Measurements from ENCODE around the gene ASTN1. TPM values are rescaled to one million over a fixed set of nuclear protein-coding genes. Genes with fewer than 3 reads are reported as not detected.

ASTN1 gene
- total RNA-seq, 2 donors from 2014 or later = not detected

- H3K36me3 Mint-ChIP-seq (ENCODE audit: low read depth) = no peaks in the 10 kb centered on the region
- ATAC-seq = no peak
These were observed 298.3 kb downstream of the ASTN1 start for GRCh38 chr1:176866011-176866714.

DNA sequence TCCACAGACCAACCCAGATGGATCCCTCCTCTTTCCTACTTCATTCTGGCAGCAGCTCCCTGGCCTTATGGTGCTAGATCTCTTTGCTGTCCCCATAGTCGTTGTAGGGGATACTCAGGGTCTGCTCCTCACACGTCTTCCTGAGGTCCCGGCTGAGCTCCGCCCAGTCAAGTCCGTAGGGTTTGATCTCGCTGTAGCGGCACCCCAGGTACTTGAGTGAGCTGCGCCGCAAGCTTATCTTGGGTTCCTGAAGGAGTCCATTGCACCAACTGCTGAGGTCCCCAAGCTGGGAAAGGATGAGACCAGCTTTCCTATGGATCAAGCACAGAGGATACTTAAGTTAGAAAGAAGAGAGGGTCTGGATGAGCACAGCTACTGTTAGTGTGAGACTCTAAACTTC, 300.3 kb downstream of the ASTN1 start:
- ATAC-seq = no peak
- no peak for DNase-seq
- no peaks in the 10 kb centered on the region for H3K9me3 ChIP-seq (ENCODE audit: control insufficient read depth, low read length, poor library complexity, severe bottlenecking)
- Mint-ChIP-seq H3K27ac (no peak overlapping the region), H3K27me3 (no peaks in the 10 kb centered on the region), H3K36me3 (ENCODE audit: low read depth) (no peaks in the 10 kb centered on the region), H3K4me1 (no peaks in the 10 kb centered on the region), H3K4me3 (no peak overlapping the region)

More at GRCh38 chr1:176866011-176866714, 298.3 kb downstream of the ASTN1 start:
- no peaks in the 10 kb centered on the region for H3K9me3 ChIP-seq (ENCODE audit: control insufficient read depth, low read length, poor library complexity, severe bottlenecking)
- Mint-ChIP-seq H3K27ac (no peak overlapping the region), H3K4me1 (no peaks in the 10 kb centered on the region), H3K27me3 (peaks cover 4% of the 10 kb centered on the region), H3K4me3 (no peak overlapping the region)
- DNase-seq = no peak

GRCh38 chr1:176863613-176864012, 300.9 kb downstream of the ASTN1 start:
- ATAC-seq (no peak), DNase-seq (no peak)
- H3K27ac Mint-ChIP-seq = no peak overlapping the region
- no peak overlapping the region for H3K4me3 Mint-ChIP-seq
- H3K9me3 ChIP-seq (ENCODE audit: control insufficient read depth, low read length, poor library complexity, severe bottlenecking) = no peaks in the 10 kb centered on the region
- no peaks in the 10 kb centered on the region for H3K4me1 Mint-ChIP-seq
- H3K36me3 Mint-ChIP-seq (ENCODE audit: low read depth) = no peaks in the 10 kb centered on the region
- H3K27me3 Mint-ChIP-seq = no peaks in the 10 kb centered on the region

GRCh38 chr1:176858433-176858916, 306.0 kb downstream of the ASTN1 start:
- ATAC-seq (no peak), DNase-seq (no peak)
- no peaks in the 10 kb centered on the region for H3K36me3 Mint-ChIP-seq (ENCODE audit: low read depth)
- no peaks in the 10 kb centered on the region for H3K27me3 Mint-ChIP-seq
- no peaks in the 10 kb centered on the region for H3K9me3 ChIP-seq (ENCODE audit: control insufficient read depth, low read length, poor library complexity, severe bottlenecking)
- no peaks in the 10 kb centered on the region for H3K4me1 Mint-ChIP-seq
- H3K4me3 Mint-ChIP-seq = no peak overlapping the region
- H3K27ac Mint-ChIP-seq = no peak overlapping the region

DNA sequence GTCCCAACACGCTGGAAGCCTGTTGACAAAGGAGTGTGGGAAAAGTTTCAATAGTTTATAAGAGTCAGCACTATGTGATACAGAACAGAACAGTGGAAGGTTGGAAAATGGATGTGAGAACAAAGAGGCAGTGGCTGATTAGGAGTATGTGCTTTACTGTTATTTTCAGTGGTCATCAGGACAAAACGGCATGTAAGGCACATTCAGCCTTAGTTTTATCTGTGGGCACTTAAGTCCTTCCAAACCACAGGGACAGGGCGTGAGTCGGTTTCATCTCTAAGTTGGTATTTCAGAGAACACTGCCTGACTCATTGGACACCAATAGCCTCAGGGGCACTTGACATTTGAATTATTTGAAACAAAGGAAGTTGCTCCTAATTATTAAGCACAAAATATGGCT, 306.9 kb downstream of the ASTN1 start:
- no peaks in the 10 kb centered on the region for H3K9me3 ChIP-seq (ENCODE audit: control insufficient read depth, low read length, poor library complexity, severe bottlenecking)
- Mint-ChIP-seq H3K27ac (no peak overlapping the region), H3K27me3 (no peaks in the 10 kb centered on the region), H3K4me1 (no peaks in the 10 kb centered on the region), H3K36me3 (ENCODE audit: low read depth) (no peaks in the 10 kb centered on the region), H3K4me3 (no peak overlapping the region)
- no peak for ATAC-seq
- DNase-seq = no peak

DNA sequence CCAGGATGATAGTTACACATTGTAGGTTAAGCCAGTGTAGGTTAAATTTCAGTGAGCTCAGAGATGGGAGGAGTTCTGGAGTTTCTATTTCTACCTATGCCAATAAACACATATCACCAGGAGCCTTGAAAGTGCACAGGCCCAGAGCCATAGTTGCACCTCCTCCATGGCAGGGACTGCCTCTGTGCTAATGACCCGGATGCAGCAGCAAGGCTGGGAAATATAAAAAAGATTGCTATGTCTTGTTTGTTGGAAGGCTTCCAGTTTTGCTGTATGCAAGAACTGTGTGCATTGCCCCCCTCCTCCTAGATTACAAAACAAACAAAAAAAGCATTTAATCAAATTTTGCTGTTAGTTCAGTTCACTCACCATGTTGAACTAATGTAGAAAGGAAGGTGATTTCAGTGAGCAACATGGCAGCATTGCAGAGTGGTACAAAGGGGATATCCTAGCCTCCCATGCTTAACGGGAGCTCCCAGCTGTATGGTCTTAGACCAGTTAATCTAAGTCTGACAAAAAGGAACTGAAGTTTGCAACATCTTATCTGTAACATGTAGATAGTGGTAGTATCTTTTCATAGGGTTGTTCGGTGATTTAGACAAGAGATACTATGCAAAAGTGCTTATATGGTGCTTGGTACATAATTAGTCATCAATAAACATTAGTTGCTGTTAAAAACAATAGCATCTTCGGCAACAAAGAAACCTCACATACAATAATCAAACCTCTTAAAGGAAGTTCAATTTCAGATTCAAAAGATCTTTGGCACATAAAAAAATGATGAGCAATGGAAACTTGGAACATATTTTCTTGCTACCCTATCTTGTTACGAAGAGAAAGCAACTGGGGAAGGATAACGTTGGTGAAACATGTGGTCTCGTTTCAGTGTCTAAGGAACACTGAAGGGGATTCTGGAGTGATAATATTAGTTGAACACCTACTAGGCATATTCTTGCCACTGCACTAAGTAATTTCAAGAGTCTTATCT, 309.5 kb downstream of the ASTN1 start:
- no peaks in the 10 kb centered on the region for H3K36me3 Mint-ChIP-seq (ENCODE audit: low read depth)
- no peaks in the 10 kb centered on the region for H3K9me3 ChIP-seq (ENCODE audit: control insufficient read depth, low read length, poor library complexity, severe bottlenecking)
- H3K27me3 Mint-ChIP-seq = no peaks in the 10 kb centered on the region
- H3K4me3 Mint-ChIP-seq = no peak overlapping the region
- DNase-seq (no peak), ATAC-seq (no peak)
- no peak overlapping the region for H3K27ac Mint-ChIP-seq
- no peaks in the 10 kb centered on the region for H3K4me1 Mint-ChIP-seq

DNA sequence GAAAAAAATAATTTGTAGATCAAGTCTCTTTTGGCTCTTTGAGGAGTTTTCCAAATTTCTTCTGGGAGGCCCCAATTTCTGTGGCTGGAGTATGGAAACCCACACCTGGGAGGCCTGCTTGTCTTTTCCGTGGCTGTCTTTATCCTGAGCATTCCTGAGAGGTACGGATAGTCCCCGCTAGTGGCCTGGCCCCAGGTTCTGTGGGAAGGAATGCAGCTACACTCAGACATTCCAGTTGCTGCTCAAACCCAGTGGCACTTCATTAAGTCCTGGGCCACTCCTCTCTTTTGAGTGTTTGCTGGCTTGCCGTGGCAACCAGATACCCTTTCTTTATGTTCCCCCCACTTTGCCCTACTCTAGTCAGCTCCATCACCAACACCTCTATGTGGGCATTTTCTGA, 310.4 kb downstream of the ASTN1 start:
- no peaks in the 10 kb centered on the region for H3K4me1 Mint-ChIP-seq
- no peaks in the 10 kb centered on the region for H3K27me3 Mint-ChIP-seq
- no peaks in the 10 kb centered on the region for H3K36me3 Mint-ChIP-seq (ENCODE audit: low read depth)
- H3K27ac Mint-ChIP-seq = no peak overlapping the region
- ATAC-seq (no peak), DNase-seq (no peak)
- H3K4me3 Mint-ChIP-seq = no peak overlapping the region
- no peaks in the 10 kb centered on the region for H3K9me3 ChIP-seq (ENCODE audit: control insufficient read depth, low read length, poor library complexity, severe bottlenecking)

DNA sequence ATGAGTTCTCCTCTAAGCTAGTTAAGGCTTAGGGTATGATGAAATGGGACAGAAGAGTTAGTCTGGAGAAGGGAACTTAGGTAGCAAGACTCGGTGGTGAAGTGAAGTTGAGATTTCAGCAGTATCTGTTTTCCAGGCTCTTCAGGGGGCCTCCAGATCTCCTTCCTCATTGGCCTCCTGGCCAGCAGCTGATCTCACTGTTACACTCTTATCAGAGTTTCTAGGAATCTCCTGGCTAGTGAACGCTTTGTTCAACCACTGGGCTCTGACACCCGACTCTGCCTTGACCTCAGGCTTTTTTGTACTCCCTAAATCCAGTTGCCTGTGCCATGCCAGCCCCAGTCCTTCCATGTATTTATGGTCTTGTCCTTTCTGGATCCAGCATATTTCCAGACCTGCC, 311.0 kb downstream of the ASTN1 start:
- Mint-ChIP-seq H3K36me3 (ENCODE audit: low read depth) (no peaks in the 10 kb centered on the region), H3K27ac (no peak overlapping the region), H3K4me3 (no peak overlapping the region), H3K4me1 (no peaks in the 10 kb centered on the region), H3K27me3 (no peaks in the 10 kb centered on the region)
- ATAC-seq (no peak), DNase-seq (no peak)
- no peaks in the 10 kb centered on the region for H3K9me3 ChIP-seq (ENCODE audit: control insufficient read depth, low read length, poor library complexity, severe bottlenecking)

- Mint-ChIP-seq H3K27ac (no peak overlapping the region), H3K27me3 (no peaks in the 10 kb centered on the region), H3K36me3 (ENCODE audit: low read depth) (no peaks in the 10 kb centered on the region), H3K4me1 (no peaks in the 10 kb centered on the region), H3K4me3 (no peak overlapping the region)
- no peak for DNase-seq
- ATAC-seq = no peak
- no peaks in the 10 kb centered on the region for H3K9me3 ChIP-seq (ENCODE audit: control insufficient read depth, low read length, poor library complexity, severe bottlenecking)
These were observed 312.4 kb downstream of the ASTN1 start for GRCh38 chr1:176852124-176852523.

DNA sequence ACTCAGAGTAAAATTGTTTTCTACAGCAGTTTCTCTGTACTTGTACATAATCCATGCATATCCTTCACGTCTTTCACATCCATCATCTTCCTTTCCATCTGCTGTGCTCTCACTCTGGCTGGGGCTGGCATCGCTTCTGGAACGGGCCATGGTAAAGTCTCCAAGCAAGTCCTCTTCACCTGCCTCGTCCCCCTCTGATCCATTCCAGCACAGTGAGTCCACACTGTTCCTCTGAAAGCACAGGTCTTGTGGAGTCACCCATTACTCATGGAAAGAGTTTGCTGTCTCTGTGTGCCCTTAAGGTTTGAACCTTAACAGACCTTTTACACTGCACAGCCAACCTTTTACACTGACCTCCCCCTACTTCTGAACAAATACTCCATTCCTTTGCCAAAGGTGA, 313.6 kb downstream of the ASTN1 start:
- H3K9me3 ChIP-seq (ENCODE audit: control insufficient read depth, low read length, poor library complexity, severe bottlenecking) = no peaks in the 10 kb centered on the region
- no peaks in the 10 kb centered on the region for H3K27me3 Mint-ChIP-seq
- no peak for DNase-seq
- no peaks in the 10 kb centered on the region for H3K36me3 Mint-ChIP-seq (ENCODE audit: low read depth)
- no peaks in the 10 kb centered on the region for H3K4me1 Mint-ChIP-seq
- H3K27ac Mint-ChIP-seq = no peak overlapping the region
- H3K4me3 Mint-ChIP-seq = no peak overlapping the region
- no peak for ATAC-seq

DNA sequence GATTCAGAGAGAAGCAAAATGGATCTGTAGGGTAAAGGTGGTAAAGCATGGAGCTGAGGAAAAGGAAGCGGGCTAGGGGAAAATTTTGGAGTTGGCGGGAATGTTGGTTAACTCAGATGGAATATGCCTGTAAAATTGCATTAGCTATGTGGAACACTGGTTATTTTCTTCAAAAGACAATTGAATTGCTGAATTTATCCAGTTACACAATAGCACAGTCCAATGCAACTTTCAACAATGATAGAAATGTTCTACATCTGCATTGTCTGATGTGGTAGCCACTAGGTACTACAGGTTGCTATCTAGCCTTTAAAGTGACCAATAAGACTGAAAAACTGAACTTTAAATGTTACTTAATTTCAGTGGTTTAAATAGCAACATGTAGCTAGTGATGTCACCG, 315.2 kb downstream of the ASTN1 start:
- DNase-seq (no peak), ATAC-seq (no peak)
- Mint-ChIP-seq H3K27ac (no peak overlapping the region), H3K36me3 (ENCODE audit: low read depth) (no peaks in the 10 kb centered on the region), H3K27me3 (no peaks in the 10 kb centered on the region), H3K4me1 (no peaks in the 10 kb centered on the region), H3K4me3 (no peak overlapping the region)
- no peaks in the 10 kb centered on the region for H3K9me3 ChIP-seq (ENCODE audit: control insufficient read depth, low read length, poor library complexity, severe bottlenecking)

DNA sequence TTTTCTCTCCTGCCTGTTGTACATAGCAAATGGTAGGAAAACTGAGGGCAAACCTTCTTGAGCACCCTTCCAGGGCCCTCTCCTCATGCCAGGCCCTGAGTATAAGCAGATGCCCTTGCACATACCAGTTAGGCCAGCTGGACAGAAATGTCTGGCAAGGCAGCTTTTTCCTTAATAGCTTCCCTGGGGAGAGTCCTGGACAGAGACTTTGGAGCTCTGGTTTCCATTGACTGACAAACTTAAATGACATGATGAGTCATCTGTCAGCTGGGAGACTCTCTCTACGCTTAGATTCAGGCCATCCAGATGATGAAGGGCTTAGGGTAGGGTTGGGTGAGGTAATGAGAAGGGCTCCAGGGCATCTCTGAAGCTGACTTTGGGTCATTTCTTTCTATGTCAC, 317.5 kb downstream of the ASTN1 start:
- no peak overlapping the region for H3K27ac Mint-ChIP-seq
- no peak for DNase-seq
- no peak overlapping the region for H3K4me3 Mint-ChIP-seq
- ATAC-seq = no peak
- H3K27me3 Mint-ChIP-seq = no peaks in the 10 kb centered on the region
- H3K36me3 Mint-ChIP-seq (ENCODE audit: low read depth) = no peaks in the 10 kb centered on the region
- H3K9me3 ChIP-seq (ENCODE audit: control insufficient read depth, low read length, poor library complexity, severe bottlenecking) = no peaks in the 10 kb centered on the region
- H3K4me1 Mint-ChIP-seq = no peaks in the 10 kb centered on the region

GRCh38 chr1:176843352-176844297, 320.9 kb downstream of the ASTN1 start:
- H3K4me1 Mint-ChIP-seq = no peaks in the 10 kb centered on the region
- no peaks in the 10 kb centered on the region for H3K9me3 ChIP-seq (ENCODE audit: control insufficient read depth, low read length, poor library complexity, severe bottlenecking)
- ATAC-seq (no peak), DNase-seq (no peak)
- H3K36me3 Mint-ChIP-seq (ENCODE audit: low read depth) = no peaks in the 10 kb centered on the region
- no peak overlapping the region for H3K4me3 Mint-ChIP-seq
- no peak overlapping the region for H3K27ac Mint-ChIP-seq
- peaks cover 6% of the 10 kb centered on the region for H3K27me3 Mint-ChIP-seq
